Measurements from ENCODE around the gene PORCN.
"Not testable (repeated sequence)": the region's sequence is repeated elsewhere in the genome, so short reads cannot be mapped to it uniquely, and the experiment has no call there.

Gene PORCN

GRCh38 chrX:48539345-48540027, 30.7 kb downstream of the PORCN start, which contains the start of gene TBC1D25:
TBC1D25 (plus strand) TSS chrX:48539714; CDS start chrX:48539798, 84 bp downstream.
- peak; percentile 86 to 96 for DNase-seq (ENCODE audit: low read depth in 2 of 2, low spot score in 1 of 2)

GRCh38 chrX:48540028-48540375, 31.2 kb downstream of the PORCN start:
- peak; percentile 7 to 12 for DNase-seq (ENCODE audit: low read depth in 2 of 2, low spot score in 1 of 2)

- no peak for DNase-seq (ENCODE audit: low read depth in 2 of 2, low spot score in 1 of 2)
Measured at GRCh38 chrX:48540480-48540879, 31.7 kb downstream of the PORCN start.

GRCh38 chrX:48541140-48541814, 32.5 kb downstream of the PORCN start:
- DNase-seq (ENCODE audit: low read depth in 2 of 2, low spot score in 1 of 2): no peak

GRCh38 chrX:48548871-48549270, 40.1 kb downstream of the PORCN start:
- DNase-seq (ENCODE audit: low read depth in 2 of 2, low spot score in 1 of 2): no peak

GRCh38 chrX:48555731-48556325, 47.0 kb downstream of the PORCN start:
- not testable (repeated sequence) for DNase-seq (ENCODE audit: low read depth in 2 of 2, low spot score in 1 of 2)

GRCh38 chrX:48558271-48558670, 49.5 kb downstream of the PORCN start:
- DNase-seq (ENCODE audit: low read depth in 2 of 2, low spot score in 1 of 2): no peak

- DNase-seq (ENCODE audit: low read depth in 2 of 2, low spot score in 1 of 2): no peak
Measured at GRCh38 chrX:48559636-48560035, 50.8 kb downstream of the PORCN start.

GRCh38 chrX:48560056-48560455, 51.3 kb downstream of the PORCN start:
- no peak for DNase-seq (ENCODE audit: low read depth in 2 of 2, low spot score in 1 of 2)

GRCh38 chrX:48560681-48561080, 51.9 kb downstream of the PORCN start:
- no peak for DNase-seq (ENCODE audit: low read depth in 2 of 2, low spot score in 1 of 2)

- DNase-seq (ENCODE audit: low read depth in 2 of 2, low spot score in 1 of 2): no peak
Measured at GRCh38 chrX:48569958-48570357, 61.2 kb downstream of the PORCN start.

Measured in stimulated activated CD8-positive, alpha-beta memory T cell treated with anti-CD3 and anti-CD28 coated beads, Interleukin-4, amount 100 ng/mL, for 4 hours (primary cell).